NCI-H82 treated with DMSO at 0.1 percent for 48 hours (cell line): ENCODE measurements around the gene LMO1.

Experiments
- DNase-seq: peaks from one replicate; lab custom pipeline; 2025; ENCODE audit not compliant: unreplicated experiment; lab: John Stamatoyannopoulos, UW

The LMO1 gene

DNA sequence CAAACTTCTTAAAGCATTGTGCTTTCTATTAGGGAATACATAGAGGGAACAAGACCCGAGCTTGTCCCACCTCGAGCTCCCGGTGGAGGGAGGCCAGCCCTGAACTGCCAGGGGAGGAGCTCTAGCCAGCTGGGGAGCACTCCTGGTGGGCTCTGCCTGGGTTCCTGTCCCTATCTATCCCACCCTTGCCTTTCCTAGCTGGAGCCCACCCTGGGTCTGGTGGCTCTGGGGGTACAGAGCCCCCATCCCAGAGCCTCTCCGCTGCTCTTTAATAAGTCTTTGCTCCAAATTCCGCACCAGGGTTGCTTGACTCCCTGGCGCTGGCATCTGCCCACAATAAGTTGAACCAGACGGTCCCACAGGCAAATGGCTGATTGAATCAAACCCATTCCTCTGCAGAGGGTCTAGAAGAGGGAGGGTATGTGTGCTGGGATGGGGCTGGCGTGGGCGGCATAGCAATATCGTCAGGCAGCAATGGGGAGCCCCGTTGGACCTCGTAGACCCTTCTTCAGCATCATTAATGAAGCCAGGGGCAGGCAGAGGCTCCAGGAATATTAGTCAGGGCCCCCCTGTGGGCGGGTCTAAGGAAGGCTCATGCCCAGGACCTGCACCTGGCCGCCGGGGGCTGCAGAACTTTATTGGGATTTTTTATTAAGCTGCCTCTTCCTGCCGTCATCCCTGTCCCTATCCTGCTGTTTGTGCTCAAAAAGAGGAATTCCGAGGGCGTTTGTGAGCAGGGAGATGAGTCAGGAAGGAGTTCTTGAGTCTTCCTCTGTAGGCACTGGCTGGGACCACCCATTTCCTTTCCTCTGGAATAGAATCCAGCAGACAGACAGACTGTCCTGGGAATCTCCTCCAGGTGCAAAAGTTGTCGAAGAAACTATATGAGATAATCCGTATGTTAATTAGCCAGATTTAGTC, 56.3 kb downstream of the LMO1 start:
- no peak for DNase-seq

DNA sequence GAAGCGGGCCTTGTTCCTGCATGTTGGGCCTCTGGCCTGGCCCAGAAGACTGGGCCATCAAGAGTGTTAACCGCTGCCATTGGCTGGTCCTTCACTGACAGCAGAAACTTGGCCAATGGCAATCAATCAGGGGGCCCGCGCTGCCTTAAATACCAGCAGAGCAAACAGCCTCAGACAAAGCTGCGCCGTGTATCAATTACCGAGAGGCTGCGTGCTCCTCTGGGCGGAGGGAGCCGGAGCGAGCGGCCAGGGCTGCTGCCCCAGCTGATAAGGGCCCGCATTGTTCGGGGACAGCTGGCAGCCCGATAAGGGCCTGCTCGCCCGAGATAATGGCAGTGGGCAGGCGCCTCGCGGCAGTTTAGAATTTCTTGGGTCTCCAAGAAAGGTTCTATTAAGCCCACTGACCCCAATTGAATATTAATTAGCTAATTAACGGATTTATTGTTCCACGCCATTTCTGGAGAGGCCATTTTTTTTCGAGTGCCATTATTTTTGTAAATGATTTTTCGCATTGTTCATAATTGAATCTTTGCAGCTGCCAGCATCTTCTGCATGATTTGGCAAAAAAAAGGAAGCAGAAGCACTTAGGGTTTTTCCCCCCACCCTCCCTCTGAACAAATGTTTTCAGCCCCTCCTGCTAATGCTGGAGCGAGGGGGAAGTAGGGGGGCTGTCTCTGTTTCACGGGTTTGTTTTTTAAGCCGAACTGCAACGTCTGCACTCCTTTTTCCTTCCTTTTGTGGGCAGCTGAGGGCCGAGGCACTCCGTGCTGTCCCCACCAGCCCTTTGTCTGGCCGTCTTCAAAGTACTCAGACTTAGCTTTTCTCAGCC, 57.2 kb downstream of the LMO1 start:
- no peak for DNase-seq

DNA sequence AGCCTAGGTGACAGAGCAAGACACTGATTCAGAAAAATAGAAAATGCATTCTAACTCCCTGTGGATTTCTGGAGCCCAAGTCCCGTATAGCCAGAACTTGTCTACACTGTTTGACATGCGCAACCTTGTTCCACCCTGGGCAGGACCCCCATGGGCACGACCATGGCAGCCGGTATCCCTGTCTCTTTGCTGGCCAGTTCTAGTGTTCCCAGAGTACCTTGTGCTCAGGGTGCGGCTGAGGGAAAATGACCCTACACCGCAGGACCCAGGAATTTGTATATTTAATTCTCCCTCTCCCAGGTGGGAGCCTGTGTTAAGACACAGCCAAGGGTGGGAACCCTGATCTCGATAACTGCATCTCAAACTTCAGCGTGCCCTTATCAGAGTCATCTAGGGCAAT, 58.1 kb downstream of the LMO1 start:
- no peak for DNase-seq

DNA sequence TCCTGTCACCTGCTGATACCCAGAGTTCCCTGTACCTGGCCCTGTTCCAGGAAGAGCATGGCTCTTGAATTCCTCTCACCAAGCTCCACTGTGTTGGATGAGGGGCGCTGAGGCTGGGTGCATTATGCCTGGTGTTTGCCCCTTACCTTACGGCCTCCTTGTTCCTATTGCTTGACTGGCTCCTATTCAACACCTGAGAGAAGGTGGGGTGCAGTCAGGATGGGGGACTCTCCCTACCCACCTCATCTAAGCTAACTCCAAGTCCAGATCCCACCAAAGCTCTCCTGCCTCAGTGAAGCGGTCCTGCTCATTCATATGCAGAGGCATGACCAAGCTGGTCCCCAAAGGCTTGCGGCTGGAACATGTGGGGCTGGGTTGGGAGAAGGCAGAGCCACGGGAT, 59.1 kb downstream of the LMO1 start:
- no peak for DNase-seq

DNA sequence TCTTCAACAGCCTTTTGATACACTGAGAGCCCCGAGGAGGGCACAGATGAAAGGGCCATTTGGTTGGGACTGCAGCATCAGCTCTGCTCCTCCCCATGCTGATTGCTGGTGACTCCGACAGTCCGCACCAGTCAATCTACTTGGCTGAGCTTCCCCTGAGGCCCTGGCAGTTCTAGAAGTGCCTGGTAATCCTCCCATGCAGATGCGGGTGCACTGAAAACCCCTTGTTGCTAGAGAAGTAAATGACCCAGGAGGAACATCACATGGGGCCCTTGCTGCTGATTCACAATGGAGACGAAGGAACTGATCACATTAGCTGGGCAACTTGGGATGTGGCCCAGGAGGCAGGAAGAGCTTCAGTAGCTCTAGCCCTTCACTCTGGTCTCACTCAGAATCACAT, 59.7 kb downstream of the LMO1 start:
- no peak for DNase-seq

DNA sequence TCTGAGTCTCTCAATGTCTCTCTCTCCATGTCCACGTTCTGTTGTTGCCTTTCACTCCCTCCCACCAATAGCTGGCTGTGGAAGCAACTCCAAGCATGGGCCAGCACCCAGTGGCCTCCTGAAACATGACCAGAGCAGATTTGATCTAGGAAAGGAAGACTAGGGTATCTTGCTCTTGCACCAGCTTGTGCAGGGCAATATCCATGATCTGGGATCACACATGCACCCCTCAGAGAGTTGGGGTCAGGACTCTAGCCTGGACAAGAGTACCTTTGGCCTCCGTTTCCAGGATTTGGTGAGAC, 60.3 kb downstream of the LMO1 start:
- no peak for DNase-seq

DNA sequence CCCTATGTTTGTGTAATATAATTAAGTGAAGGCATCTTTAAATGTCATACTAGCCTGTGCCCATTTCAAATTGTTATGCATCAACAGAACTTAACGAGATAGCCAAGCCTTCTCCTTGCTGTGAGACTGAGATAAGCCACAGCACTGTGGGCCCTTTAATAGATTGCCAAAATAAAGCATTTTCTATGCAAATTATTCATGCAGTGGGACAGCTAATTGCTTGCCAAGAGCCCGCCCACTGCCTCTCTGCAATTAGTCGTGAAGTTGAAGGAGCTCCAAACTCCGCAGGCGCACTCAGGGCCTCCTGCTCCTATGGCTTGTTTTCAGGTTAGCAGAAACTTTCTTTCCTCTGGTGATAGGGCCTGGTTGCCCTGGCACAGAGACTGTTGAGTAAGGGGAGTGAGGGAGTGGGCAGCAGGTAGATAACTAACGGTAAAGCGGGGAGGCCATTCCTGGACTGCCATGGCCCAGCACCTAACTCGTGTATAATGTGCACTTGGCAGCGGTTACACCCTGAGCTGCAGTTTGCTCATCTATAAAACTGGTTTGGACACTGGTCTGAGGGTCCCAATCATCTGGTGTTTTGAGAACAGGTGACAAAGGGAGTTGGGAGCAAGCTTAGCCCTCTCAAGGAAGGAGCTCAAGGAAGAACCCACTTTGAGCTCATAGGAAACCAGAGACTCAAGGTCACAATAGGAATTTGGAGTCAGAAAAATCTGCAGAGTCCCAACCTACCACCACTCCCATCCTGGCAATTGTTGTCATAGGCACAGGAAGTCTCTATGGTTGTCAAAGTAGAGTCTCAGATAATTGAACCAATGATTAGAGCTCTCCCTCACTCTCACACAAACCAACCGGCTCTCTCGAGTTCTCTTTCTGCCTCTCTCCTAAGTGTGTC, 60.9 kb downstream of the LMO1 start:
- DNase-seq, result no peak

DNA sequence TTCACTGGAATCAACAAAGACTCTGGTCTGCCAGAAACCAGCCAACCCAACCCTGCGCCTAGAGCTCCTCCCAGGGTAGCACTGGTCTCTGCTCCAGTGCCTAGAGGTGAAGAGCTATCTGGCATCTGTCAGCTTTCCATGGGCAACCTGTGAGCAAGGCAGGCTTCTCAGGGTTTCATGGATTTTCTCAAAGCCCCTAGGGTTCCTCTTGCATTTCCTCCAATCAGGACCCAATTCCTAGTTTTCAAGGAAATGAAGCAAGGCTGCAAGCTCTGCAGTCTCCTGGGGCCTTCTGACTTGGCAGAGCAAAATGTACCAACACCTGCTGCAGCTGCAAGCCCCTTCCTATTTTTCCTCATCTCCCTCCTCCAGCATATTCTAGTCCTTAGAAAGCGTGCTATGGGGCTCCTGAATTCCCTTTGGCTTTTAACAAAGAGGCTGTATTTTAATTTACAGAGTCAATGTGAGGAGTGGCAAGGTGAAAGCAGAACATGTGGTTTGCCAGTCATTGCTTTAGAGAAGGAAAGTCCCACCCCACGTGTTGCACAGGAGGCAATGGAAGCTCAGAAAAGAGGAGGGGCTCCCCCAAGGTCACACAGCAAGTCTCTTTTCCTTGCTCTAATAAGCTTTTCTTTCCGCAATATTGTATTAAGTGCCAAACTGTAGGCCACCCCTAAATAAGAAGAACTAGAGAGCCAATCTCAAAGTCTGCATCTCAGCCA, 61.9 kb downstream of the LMO1 start:
- no peak for DNase-seq

DNA sequence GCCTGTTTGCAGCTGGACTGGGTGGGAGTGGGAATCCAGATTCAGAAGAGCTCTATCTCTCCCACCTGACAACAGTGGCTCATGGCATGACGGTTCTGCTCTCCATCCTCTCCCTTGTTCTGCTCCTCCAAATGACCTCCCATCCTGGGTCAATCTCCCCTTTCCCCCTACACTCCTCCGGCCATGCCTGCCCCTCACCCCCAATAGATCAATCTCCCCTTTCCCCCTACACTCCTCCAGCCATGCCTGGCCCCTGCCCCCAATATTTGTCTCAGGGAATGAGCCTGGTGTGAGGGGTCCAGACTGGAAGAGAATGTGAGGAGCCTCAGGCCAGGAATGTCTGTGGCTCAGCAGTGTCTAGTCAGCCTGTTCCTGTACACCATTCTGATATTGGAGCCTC, 64.0 kb downstream of the LMO1 start:
- DNase-seq, result no peak

DNA sequence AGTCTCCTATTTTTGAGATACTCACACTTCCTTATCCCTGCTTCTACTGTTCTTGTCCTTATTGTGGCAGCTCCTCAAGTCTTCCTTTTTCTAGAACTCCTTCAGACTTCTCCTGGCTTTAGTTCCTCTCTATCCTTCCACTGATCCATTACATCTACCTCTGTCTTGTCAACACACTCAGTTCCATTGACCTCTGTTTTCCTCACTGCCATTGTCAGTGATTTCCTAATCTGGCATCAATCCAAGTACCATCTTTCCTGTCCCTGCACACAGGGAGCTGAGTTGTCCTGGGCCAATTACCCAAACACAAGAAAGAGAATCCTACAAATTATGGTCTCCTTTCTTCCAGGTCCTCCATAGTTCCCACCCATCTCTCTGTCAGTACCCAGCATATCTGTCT, 66.9 kb downstream of the LMO1 start:
- DNase-seq, result no peak

DNA sequence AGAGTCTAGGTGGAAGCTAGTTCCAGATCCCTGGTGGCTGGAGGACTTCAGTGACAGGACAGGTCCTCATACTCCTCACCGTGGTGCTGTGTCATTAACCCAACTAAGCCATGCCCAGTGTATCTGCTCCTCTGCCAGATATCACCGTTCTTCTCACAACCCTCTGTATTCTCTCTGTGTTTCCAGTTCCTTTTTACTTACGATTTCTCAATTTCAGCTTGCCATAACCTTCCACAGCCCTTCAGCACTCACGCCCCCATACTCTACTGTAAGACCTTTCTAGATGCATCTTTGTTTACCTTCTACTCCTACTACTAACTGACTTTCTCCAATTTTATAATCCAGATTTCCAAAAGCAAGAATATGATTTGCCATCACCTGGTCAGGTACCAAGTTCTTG, 68.7 kb downstream of the LMO1 start:
- no peak for DNase-seq

DNA sequence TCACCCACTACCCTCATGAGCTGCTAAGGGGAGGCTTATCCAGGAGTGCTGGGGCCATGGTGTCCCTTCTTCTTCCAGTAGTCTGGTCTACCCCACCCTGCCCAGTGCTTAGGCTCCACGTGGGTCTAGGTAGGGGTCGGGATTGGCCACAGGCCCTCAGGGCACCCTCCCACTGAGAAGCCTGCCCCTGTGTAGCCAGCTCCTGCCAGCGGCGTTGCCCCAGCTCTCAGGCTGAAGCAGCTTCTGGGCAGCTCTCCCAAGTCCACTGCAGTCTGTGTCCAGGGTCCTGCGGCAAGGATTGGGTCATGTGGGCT, 70.8 kb downstream of the LMO1 start:
- no peak for DNase-seq

DNA sequence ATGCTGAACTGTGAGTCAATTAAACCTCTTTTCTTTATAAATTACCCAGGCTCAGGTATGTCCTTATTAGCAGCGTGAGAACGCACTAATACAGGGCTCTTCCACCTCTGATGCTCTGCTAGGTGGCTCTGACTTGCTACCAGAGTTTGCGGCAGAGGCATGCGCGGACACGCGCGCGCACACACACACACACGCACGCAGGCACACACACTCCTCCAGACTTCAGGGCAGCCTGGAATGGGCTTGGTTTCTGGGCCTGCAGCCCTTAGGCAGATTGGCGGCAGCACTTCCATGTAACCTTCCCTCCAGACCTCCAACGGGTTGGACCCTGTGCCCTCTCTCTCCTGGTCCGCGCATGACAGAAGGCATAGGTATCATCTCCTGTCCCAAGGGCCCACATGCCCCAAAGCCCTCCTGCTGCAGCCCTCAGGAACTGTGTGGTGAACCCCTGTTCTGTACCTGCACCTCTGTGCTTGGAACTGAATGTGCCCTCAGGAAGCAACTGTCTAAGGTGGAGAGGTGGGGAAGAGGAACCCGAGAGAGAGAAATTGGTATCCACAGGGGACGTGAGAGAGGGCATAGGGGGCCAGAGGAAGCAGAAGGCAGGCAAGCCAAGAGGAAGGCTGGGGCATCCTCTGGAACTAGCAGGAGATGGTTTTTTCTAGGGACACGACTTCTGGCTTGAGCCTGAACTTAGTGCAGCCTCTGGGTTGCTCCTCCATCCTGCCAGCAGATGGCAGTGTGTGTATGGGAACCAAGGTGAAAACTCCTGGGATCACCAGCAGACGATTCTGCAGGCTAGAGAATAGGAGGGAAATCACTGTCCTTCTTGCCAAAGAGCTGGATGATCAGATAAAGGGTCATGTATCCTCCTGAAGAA, 71.4 kb downstream of the LMO1 start:
- peak; percentile 12 for DNase-seq

DNA sequence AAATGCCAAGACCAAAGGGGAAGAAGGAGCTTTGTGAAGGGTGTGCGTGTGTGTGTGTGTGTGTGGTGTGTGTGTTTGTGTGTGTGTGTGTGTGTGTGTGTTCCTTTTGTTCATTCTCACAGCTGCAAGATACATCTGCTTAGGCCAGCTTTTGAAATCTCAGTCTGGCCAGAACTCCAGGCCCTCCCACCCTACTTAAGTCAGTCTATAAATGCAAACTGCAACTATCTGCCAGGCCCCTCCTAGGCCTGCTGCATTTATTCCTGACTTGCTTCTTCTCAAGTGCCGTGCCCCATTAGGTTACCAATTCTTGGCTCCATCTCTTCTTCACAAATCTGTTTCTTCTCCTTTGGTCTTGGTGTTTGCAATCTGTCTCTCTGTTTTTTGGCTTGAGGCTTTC, 73.2 kb downstream of the LMO1 start:
- DNase-seq, result no peak

DNA sequence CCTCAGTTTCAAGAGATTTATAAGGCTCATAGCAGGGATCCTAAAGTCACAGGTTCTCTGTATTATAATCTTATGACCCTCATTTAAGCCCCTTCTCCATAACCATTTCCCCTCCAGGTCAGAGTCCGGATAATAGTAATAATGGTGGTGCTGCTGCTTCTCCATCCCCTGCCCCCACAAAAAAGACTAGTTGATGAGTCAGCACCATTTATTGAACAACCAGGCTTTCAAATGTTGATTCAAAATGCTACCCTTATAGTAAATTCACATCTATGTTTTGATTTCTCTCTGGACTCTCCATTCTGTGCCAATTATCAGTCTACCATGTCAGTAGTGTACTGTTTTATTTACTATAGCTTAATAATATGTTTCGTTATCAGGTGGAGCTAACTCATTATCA, 77.2 kb downstream of the LMO1 start:
- no peak for DNase-seq

DNA sequence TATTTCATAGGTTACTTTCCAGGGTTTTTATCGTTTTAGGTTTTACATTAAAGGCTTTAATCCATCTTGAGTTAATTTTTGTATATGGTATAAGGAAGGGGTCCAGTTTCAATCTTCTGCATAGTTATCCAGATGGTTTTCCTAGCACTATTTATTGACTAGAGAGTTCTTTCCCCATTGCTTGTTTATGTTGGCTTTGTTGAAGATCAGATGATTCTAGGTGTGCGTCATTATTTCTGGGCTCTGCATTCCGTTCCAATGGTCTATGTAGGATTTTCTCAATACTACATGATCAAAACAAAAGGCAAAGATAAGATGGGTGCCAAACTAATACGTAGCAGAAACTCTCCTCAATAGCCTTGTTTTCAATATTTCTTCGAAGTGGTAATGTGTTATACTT, 80.6 kb downstream of the LMO1 start:
- no peak for DNase-seq

DNA sequence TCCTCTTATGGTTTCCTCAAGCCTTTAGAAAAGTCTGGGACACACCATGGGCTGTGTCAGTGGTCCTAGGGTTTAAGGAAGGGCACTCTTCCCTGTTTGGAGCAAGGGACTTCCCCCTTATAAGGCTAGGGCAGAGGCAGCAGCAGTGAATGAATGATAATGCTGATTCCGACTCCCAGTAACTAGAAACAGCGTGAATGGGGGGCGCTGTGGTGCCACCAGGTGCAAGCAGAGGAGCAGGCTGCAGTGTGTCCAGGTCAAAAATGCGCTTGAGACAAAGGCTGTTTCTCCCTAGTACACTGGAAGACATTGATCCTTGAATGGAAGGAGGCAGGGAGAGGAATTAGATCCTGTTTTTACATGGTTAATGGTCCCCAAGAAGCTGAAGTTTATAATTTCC, 83.2 kb downstream of the LMO1 start:
- DNase-seq, result no peak

DNA sequence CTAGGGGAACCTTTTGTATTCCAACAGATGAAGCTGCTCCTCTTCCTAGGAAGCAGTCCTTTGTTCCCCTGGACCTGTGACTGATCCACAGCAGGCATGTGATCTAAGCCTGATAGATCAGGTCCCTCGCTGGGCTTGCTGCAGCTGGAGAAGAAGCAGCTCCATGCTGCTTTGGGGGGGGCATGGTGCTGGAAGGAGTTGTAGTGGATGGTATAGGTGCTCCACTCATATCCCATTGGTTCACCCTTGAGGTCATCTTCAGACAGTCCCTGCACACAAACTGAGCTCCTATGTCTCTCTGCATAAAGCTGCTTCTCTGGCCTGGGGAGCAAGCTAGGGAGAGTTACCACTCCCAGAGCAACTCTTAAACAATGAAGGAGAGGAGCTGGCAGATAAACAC, 85.4 kb downstream of the LMO1 start:
- DNase-seq, result no peak

DNA sequence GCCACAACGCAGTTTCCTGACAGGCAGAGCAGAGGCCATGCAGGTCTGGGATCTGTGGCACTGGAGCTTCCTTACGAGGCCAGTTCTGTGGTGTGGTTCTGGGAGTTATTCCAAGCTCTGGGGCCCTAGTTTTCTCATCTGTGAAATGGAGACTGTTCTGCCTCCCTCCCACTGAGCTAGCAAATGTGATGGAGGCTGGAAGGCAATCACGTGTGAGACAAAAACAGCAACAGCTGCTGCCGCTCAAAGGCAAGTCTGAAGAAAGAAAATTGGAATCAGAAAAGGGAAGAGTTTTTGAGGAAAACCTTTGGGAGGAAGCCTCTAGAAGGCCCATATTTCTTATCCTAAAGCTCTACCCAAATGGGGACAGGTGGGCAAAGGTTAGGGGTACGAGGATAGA, 86.5 kb downstream of the LMO1 start:
- DNase-seq, result no peak
